Activated CD8-positive, alpha-beta memory T cell treated with anti-CD3 and anti-CD28 coated beads for 48 hours (primary cell): ENCODE measurements around the gene CALML3.
"Not testable (repeated sequence)": the region's sequence is repeated elsewhere in the genome, so short reads cannot be mapped to it uniquely, and the experiment has no call there.

Experiments
- DNase-seq, 3 experiments: peaks; one replicate each; pipeline ENCODE4 v3.0.0-alpha.2; 2020; ENCODE audit warnings: low read depth in 2 of 3, low spot score in 2 of 3

CALML3 gene

DNA sequence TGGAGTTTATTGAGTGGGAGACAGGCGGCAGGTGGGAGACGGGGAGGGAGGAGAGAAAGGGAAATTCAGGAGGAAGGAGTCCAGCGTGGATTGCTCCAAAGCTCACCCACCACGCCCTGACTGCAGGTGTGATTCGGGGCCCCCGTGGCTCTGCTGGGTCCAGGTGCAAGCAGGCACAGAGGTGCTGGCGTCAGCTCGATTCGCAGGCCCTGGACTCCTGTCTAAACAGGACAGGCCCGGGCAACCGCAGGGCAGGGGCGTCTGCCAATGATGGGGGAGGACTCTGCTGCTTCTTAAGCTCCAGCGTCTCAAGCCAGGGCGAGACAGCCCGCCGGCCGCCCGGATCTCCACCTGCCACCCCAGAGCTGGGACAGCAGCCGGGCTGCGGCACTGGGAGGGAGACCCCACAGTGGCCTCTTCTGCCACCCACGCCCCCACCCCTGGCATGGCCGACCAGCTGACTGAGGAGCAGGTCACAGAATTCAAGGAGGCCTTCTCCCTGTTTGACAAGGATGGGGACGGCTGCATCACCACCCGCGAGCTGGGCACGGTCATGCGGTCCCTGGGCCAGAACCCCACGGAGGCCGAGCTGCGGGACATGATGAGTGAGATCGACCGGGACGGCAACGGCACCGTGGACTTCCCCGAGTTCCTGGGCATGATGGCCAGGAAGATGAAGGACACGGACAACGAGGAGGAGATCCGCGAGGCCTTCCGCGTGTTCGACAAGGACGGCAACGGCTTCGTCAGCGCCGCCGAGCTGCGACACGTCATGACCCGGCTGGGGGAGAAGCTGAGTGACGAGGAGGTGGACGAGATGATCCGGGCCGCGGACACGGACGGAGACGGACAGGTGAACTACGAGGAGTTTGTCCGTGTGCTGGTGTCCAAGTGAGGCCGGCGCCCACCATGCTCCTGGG, at the start of gene CALML3:
Gene CALML3, plus strand, starts transcription at position 321 of the 920 bp plus-strand sequence. Its CDS starts 125 bp downstream, at position 446.
- no peak for DNase-seq

DNA sequence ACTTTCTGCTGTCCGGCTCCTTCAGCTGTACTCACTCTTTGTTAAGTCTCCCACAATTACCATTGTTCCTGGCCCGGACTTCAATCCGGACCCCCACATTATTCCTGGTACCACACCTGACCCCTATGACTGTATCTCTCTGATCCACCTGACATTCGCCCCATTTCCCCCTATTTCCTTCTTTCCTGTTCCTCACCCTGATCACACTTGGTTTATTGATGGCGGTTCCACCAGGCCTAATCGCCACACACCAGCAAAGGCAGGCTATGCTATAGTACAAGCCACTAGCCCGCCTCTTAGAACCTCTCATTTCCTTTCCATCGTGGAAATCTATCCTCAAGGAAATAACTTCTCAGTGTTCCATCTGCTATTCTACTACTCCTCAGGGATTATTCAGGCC, 49.7 kb upstream of the CALML3 start:
- not testable (repeated sequence) for DNase-seq

DNA sequence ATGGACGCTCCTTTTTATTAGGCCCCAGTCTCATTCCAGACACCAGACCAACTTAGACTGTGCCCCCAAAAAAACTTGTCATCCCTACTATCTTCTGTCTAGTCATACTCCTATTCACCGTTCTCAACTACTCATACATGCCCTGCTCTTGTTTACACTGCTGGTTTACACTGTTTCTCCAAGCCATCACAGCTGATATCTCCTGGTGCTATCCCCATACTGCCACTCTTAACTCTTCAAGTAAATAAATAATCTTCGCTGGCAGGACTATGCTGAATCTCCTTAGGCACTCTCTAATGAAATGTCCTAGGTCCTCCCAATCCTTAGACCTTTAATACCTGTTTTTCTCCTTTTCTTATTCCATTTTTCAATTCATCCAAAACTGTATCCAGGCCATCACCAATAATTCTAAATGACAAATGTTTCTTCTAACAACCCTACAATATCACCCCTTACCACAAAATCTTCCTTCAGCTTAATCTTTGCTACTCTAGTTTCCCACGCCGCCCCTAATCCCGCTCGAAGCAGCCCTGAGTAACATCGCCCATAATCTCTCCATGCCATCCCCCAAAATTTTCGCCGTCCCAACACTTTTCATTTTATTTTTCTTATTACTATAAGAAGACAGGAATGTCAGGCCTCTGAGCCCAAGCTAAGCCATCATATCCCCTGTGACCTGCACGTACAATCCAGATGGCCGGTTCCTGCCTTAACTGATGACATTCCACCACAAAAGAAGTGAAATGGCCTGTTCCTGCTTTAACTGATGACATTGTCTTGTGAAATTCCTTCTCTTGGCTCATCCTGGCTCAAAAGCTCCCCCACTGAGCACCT, 48.6 kb upstream of the CALML3 start:
- not testable (repeated sequence) for DNase-seq

DNA sequence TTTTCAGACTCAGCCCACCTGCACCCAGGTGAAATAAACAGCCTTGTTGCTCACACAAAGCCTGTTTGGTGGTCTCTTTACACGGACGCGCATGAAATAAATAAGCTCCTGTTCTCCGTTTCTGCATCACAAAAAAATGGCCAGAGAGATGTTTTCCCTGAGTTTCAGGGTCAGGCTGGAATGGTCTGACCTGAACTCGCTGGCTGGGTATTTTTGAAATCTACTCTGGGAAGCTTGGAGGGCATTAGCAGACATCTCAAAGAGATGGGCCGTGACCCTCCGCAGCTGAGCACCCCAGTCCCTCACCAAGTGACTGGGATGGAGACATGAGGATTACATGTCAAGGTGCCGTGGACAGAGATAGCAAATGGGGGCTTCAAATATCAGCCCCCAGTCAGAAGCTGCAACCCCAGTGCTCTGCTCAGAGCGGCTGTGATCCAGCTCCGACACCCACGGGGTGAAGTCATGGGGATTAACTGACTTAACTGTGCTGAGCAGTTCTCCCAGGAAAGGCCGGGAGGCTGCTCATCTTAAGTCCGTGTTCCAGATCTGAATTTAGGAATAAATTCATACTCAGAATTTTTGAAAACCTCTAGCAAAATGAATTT, 47.7 kb upstream of the CALML3 start:
- no peak for DNase-seq

DNA sequence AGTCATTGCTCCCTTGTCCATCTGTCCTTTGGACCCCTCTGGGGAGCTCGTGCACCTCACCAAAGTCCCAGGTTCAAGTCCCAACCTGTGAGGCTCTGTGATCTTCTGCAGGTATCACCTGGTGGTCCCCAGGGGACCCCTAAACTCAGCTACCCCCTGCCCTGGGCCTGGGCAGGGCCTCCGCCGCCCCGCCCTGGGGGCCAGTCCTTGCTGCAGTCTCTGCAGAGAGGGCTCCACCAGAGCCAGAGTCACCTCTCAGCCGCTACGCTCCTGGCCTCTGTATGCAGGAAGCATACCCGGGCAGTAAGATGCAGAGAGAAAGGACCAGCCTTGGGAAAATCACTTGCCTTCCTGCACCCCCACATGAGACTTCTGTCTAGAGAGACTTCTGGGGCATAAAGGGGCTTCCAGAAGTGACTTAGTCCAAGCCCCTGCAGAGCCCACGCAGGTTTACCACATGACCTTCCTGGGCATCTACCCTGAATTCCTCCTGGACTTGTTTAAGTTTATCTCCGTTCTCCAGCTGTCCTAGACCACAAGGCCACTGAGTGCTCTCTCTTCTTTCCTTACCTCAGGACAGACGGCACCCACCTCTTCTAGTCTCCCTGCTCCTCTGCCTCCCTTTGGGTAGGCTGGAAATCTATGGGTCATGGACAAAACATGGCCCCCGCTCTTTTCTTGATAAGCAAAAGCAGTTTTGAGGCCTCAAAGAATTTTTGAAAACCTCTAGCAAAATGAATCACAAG, 46.6 kb upstream of the CALML3 start:
- no peak for DNase-seq

DNA sequence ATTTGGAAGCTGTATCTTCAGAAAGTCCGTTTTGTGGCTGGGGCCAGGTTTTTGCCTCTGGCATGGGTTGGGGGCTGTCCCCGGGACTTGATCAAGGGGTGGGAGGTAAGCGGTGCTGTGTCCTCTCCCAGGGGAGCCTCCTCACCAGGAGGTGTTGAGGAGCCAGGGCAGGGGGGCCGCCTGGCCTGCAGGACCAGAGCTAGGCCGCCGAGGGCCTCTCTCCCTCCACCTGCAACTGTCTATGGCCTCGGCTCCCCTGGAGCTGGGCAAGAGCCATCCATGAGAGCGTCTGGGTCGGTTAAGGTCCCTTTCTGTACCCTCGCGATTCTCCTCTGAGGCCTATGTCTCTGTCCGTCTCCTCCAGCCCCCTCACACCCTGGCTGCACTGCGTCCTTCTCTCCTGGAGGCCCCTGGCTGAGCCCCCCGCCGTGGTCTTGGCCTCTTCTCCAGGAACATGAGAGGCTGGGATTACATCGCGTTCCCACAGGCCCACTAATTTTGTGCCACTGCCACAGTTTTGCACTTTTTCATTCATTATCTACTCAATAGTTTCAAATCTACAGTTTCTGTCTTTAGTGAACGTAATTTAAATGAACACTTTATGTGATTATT, 46.0 kb upstream of the CALML3 start:
- no peak for DNase-seq

DNA sequence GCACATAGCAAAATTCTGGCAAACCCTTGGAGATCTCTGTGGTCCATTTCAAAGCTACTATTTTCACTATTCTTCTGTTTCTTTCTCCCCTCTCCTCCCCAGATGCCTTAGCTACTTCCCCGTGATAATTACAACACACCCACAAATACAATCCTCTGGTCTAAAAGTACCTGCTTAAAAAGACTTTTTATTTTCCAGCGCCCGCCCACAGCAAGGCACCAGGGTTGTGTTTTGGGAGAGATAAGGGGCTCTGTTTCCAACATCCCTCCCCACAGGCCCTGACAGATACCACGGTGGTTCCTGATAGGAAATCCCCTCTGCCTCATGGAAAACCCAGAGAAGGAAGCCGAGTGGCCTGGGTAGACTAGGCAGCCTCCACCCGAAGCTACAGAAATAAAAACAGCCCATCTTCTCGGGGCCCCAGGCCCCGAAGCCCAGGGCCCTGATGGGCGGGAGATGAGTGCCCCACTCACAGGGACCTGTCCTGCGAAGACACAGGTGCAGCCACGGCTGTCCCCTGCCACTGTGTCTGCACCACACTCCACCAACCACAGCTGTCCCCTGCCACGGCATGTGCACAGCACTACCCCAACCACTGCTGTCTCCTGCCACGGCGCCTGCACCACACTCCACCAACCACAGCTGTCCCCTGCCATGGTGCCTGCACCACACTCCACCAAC, 45.1 kb upstream of the CALML3 start:
- DNase-seq = no peak

DNA sequence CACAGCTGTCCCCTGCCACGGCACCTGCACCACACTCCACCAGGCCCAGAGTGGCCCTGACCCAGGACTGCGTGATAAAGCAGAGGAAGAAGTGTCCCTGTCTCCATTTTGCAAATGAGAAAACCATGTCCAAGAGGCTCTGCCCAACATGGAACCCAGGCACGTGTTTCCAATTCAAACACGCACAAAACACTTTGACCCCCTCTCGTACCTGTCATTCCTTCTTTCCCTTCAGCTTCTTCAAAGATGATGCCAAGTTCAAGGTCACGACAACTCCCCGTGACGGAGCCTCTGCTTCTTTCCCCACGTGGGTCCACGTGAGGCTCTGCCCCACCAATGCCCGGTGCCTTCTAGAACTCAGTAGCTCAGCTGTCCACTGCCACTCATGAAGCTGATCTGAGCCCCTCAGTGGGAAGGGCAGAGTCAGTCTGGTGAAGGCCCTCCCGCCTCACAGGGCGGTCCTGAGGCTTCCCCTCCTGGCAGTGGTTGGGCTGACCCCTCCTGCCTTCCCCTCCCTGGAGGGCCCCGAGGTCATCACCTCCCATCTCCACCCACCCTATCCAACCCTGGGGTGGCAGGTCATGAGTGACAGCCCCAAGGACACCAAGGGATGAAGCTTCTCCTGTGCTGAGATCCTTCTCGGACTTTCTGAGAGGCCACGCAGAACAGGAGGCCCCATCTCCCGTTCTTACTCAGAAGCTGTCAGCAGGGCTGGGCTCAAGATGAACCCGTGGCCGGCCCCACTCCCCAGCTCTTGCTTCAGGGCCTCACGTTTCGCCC, 44.4 kb upstream of the CALML3 start:
- DNase-seq = no peak

DNA sequence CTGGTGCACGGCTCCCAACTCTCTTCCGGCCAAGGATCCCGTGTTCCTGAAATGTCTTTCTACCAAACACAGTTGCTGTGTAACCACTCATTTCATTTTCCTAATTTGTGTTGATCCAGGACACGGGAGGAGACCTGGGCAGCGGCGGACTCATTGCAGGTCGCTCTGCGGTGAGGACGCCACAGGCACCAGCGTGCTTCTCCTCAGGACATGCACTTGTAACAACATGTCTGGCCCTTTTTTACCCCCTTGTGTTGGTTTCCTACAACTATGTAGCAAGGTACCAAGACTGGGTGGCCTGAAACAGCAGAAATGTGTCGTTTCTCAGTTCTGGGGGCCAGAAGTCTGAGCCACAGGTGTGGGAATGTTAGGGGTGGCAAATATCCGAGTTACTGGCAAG, 43.6 kb upstream of the CALML3 start:
- no peak for DNase-seq

DNA sequence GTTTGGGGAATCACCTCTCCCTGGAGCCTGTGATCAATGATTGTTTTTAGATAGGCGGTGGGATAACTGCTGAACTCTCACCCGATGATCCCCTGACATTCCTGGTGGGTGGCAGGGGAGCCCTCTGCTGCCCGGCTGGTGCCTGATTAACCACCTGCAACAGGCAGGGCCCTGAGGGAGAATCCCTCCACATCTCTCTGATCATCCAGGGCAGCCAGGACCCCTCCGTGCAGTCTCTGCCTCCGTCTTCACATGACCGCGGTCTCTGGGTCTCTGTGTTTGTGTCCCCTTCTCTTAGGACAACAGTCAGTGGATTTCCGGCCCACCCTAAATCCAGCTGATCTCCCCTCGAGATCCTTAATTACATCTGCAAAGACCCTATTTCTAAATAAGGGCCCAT, 42.7 kb upstream of the CALML3 start:
- DNase-seq = no peak

DNA sequence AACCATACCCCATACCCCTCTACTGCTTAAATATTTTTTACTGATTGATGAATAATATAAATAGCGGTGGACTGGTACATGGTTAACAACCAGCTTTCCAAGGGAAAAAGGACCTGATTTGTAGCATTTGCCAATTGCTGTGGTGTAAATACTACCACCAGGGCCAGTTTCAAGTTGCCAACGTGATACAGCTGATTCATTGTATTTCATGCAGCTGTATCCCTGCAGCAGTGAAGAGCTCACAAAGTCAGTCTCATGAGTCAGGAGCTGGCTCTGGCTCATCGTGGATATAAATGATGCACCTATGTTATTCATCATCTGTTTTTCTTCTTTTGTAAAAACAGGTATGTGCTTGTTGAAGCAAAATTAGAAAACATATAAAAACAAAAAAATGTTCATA, 40.6 kb upstream of the CALML3 start:
- no peak for DNase-seq

DNA sequence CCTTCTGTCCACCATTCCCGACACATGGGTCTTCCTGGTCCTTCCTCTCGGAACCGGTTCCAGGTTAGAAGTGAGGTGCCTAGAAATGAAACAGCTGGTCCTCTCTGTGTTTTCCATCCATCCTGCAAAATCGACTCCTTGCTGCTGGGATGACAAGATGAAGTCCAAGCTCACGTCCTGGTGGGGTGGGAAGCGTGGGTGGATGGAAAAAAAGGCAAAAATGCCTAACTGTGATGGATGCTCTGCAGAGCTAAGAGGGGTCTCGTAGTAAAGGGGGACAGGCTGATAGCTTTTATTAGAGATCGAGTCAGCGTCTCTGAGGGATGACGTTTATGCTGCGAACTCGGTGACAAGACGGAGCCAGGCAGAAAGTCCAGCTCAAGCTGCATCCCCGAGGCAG, 39.5 kb upstream of the CALML3 start:
- DNase-seq = no peak

DNA sequence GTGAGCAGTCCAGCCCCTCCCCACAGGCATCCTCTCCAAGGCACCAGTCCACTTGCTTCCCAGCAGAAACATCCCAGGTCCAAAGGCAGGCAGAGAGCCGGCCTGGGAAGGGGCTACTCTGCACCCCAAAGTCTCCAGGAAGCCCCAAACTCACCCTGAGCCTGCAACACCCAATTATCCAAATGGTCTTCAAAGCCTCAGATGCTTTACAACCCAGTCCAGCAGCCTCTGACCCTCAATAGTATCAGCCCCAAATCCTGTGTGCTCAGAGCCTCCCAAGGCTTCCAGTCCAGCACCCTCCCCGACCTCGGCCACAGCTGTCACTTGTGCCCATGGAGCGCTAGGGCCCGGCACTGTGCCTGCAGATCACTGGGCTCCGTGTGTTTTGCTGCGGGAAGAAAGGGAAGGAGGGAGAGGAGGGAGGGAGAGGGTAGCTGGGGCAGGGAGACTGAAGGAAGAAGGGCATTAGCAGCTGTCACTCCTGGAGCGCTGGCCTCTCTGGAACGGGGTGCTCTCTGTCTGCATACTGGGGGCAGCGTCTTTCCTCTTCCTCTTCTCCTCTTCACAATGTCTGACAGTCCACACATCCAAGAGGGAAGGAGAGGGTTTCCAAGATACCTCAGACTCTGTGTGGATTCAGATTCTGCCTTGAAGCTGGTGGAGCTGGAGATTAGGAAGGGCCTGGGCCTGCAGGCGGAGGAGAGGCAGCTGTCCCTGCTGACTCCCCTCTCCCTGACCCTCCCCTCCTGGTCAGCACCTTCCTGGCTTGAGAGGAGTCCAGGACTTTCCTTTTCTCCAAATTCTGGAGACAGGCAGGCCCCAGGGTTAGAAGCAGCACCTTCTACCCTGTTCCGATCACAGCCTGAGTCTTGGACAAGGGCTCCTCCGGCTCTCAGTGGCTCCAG, 38.6 kb upstream of the CALML3 start:
- DNase-seq = no peak

DNA sequence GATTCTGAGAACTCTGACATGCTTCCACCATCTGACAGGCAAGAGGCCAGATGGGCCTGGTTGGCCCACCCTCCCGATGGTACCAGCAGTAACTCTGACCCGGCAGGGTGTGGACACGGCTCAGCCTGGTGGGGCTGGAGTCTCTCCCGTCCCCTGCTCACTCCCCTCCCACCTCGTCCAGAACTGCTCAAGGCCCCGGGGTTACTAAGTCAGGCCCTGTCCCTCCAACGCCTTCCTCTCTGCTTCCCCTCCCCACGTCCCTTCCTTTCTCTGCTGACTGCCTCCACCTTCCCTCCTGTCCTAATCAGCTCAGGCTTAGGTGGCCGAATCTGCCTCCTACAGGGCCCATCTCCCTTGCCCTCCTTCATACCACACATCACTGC, 37.9 kb upstream of the CALML3 start:
- no peak for DNase-seq

DNA sequence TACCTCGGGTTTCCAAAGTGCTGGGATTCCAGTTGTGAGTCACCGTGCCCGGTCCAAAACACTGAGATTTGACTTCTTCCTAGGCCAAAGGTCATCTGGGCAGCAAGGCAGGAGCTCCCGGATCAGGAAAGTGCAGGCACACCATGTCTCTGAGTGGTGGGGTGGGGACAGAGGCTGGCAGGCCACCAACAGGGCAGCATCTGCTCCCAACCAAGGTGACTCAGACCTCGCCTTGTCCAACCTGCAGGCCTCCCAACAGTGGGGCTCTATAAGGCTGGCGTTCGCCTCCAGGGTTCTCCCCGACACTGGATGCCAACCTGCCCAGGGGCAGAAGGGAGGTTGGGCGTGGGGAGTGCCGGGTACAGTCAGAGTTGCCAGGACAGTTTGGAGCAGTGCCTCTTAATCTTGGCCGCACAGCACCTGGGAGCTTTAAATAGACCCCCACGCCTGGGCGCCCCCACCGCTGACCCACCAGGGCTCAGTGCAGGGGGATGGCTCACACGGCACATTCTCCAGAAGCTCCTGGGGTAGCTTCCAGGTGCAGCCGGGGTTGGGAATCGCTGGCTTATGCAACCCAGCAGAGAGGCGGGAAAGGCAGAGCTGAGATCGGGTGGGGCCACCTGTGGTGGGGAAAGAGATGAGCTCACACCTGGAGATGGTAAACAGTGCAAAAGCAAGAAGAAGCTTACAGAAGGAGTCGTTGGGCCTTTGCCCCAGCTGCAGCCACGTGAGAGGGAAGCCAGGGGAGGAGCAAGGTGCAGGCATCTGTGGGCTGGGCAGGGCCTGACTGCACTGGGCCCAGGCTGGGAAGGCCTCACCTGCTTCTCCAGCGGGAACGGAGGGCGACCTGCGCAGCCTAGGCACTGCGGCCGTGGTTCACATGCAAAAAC, 36.2 kb upstream of the CALML3 start:
- no peak for DNase-seq

DNA sequence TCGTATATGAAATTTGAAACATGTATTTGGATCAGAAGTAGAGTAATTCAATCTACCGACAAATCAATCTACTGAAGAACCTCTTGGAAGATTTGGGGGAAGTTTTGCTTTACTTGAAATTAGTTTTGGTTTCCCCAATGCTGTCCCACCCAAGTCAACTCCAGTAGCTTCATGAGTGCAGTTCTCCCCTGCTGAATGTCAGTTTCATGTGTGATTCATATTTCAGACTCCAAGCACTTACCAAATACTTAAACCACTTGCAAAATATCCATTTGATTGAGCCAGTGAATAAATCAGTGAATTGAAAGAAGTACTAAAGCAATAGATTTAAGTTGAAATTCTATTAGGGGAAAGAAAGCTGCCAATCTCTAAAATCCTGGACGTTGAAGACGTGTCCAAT, 34.7 kb upstream of the CALML3 start:
- no peak for DNase-seq
